Endodermal cell (in vitro differentiated cells): ENCODE measurements around the gene QTRT2. TPM values are rescaled to one million over a fixed set of nuclear protein-coding genes. Genes with fewer than 3 reads are reported as not detected.

Experiments
- DNase-seq: peaks from one replicate; pipeline ENCODE4 v3.0.0-alpha.2; 2017
- H3K27ac ChIP-seq: 2 replicates; pipeline ENCODE4 v1.5.1; 2013; ENCODE audit warnings: mild to moderate bottlenecking, low read depth, low read length, moderate library complexity
- H3K27me3 ChIP-seq: 2 replicates; pipeline ENCODE4 v1.6.1; 2013; ENCODE audit warnings: mild to moderate bottlenecking, low read length, moderate library complexity; ENCODE audit not compliant: insufficient read depth, control insufficient read depth, poor library complexity, severe bottlenecking
- H3K36me3 ChIP-seq: 2 replicates; pipeline ENCODE4 v1.7.0; 2013; ENCODE audit warnings: mild to moderate bottlenecking, low read length, moderate library complexity; ENCODE audit not compliant: control insufficient read depth, insufficient read depth
- H3K4me1 ChIP-seq: one replicate; pipeline ENCODE4 v1.7.0; 2013; ENCODE audit warnings: low read length; ENCODE audit not compliant: control insufficient read depth, insufficient read depth
- H3K4me3 ChIP-seq: 2 replicates; pipeline ENCODE4 v1.5.1; 2013; ENCODE audit warnings: mild to moderate bottlenecking, low read length, moderate library complexity
- H3K9ac ChIP-seq: 2 replicates; pipeline ENCODE4 v1.6.1; 2013; ENCODE audit warnings: mild to moderate bottlenecking, low read length, moderate library complexity; ENCODE audit not compliant: poor library complexity, severe bottlenecking; ENCODE audit errors: extremely low read depth
- H3K9me3 ChIP-seq: 2 replicates; pipeline ENCODE4 v1.6.1; 2013; ENCODE audit warnings: mild to moderate bottlenecking, low read length, moderate library complexity; ENCODE audit not compliant: control insufficient read depth
- H3K27ac Mint-ChIP-seq: 2 replicates; pipeline ENCODE4 v1.8.0; 2020; ENCODE audit warnings: mixed read lengths
- H3K27me3 Mint-ChIP-seq: 2 replicates; pipeline ENCODE4 v1.8.0; 2021; ENCODE audit warnings: mild to moderate bottlenecking, mixed read lengths; ENCODE audit not compliant: insufficient read depth
- H3K36me3 Mint-ChIP-seq: 2 replicates; pipeline ENCODE4 v1.8.0; 2020; ENCODE audit warnings: low read depth, mixed read lengths
- H3K4me1 Mint-ChIP-seq: 2 replicates; pipeline ENCODE4 v1.8.0; 2020; ENCODE audit warnings: mixed read lengths
- H3K4me3 Mint-ChIP-seq: 2 replicates; pipeline ENCODE4 v1.8.0; 2020; ENCODE audit warnings: mild to moderate bottlenecking, moderate library complexity, mixed read lengths
- H3K9me3 Mint-ChIP-seq: 2 replicates; pipeline ENCODE4 v1.8.0; 2020; ENCODE audit warnings: mild to moderate bottlenecking, mixed read lengths
- WGBS, 2 experiments: methylation state at CpG; one replicate each; pipeline versions ENCODE4 v1.1.5 to v1.1.7; 2013; ENCODE audit warnings: missing lambda C conversion rate in 2 of 2, mixed read lengths in 1 of 2; ENCODE audit not compliant: insufficient coverage in 1 of 2, insufficient read length in 1 of 2; 5-methylcytosine and 5-hydroxymethylcytosine counted together
- total RNA-seq, 2 donors: library from RNA; stranded (reverse); fragmentation: NEBNext Ultra II Directional in 1 of 2; extraction: Animal tissue kit (Norgen Biotek cat#: 25700) in 1 of 2; gene quantifications; 2 replicates in 1 of 2; 3 replicates in 1 of 2; pipeline ENCODE4 v1.2.1, GENCODE V29; 2021
- TF ChIP-seq, protein P1 (sequence below): fragments of 200-600 bp; sonication (generic); conservative IDR thresholded peaks from 2 replicates; pipeline ENCODE4 v1.5.0; 2021; ENCODE audit warnings: antibody characterized with exemption, mild to moderate bottlenecking

QTRT2 gene
- total RNA-seq, 2 donors from 2014 or later, result 33.0 to 37.7 TPM

DNA sequence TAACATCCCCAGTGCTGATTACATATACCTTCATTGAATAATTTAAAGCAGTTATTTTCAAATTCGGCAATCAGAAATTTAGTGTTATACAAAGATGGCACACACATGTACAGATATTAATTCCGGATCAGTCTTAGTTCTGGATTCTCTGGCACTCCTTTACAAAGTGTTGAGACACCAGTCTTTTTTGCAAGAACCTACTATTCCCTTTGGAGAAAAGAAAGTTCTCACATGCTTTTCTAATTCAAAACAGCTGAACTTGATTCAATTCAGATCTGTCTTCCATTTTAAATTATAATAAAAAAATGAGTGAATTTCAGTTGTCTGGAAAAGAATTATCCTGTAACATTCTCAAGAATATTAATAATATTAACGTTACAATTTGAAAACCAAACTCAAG, 20.6 kb upstream of the QTRT2 start:
- no peak for DNase-seq
- Mint-ChIP-seq H3K27me3 (no peaks in the 10 kb centered on the region), H3K4me3 (no peak overlapping the region), H3K27ac (no peak overlapping the region), H3K9me3 (no peaks in the 10 kb centered on the region), H3K4me1 (no peaks in the 10 kb centered on the region), H3K36me3 (peaks cover 3% of the 10 kb centered on the region)
- Histone ChIP-seq H3K9ac (no peak overlapping the region), H3K9me3 (no peaks in the 10 kb centered on the region), H3K27me3 (no peaks in the 10 kb centered on the region), H3K36me3 (no peaks in the 10 kb centered on the region), H3K4me3 (no peak overlapping the region), H3K4me1 (no peaks in the 10 kb centered on the region), H3K27ac (no peak overlapping the region)
- TF ChIP-seq, protein P1, sequence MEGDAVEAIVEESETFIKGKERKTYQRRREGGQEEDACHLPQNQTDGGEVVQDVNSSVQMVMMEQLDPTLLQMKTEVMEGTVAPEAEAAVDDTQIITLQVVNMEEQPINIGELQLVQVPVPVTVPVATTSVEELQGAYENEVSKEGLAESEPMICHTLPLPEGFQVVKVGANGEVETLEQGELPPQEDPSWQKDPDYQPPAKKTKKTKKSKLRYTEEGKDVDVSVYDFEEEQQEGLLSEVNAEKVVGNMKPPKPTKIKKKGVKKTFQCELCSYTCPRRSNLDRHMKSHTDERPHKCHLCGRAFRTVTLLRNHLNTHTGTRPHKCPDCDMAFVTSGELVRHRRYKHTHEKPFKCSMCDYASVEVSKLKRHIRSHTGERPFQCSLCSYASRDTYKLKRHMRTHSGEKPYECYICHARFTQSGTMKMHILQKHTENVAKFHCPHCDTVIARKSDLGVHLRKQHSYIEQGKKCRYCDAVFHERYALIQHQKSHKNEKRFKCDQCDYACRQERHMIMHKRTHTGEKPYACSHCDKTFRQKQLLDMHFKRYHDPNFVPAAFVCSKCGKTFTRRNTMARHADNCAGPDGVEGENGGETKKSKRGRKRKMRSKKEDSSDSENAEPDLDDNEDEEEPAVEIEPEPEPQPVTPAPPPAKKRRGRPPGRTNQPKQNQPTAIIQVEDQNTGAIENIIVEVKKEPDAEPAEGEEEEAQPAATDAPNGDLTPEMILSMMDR, result no peak
- WGBS, 2 experiments, result 90 to 96% methylated on average over 2 to 3 of the region's 3 CpGs

DNA sequence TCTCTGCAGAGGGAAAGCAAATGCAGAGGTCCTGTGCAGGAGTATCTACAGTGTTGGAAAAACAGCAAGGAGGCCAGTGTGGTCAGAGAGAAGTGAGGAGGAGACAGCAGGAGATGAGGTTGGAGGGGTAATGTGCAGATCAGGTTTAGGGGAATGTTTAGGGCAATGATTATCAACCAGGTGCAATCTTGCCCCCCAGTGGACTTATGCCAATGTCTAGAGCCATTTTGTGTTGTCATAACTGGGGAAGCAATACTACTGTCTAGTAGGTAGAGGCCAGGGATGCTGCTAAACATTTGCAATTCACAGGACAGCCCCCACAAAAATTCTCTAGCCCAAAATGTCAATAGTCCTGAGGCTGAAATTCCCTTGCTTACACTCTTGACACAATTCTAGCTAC, 13.3 kb upstream of the QTRT2 start:
- Histone ChIP-seq H3K27me3 (no peaks in the 10 kb centered on the region), H3K27ac (no peak overlapping the region), H3K4me3 (no peak overlapping the region), H3K4me1 (no peaks in the 10 kb centered on the region), H3K9ac (no peak overlapping the region), H3K9me3 (no peaks in the 10 kb centered on the region), H3K36me3 (no peaks in the 10 kb centered on the region)
- no peak overlapping the region for H3K4me3 Mint-ChIP-seq
- no peak overlapping the region for H3K27ac Mint-ChIP-seq
- H3K27me3 Mint-ChIP-seq, result no peaks in the 10 kb centered on the region
- no peaks in the 10 kb centered on the region for H3K9me3 Mint-ChIP-seq
- H3K4me1 Mint-ChIP-seq, result no peaks in the 10 kb centered on the region
- peaks cover 3% of the 10 kb centered on the region for H3K36me3 Mint-ChIP-seq
- TF ChIP-seq, protein P1, result no peak
- DNase-seq, result no peak

DNA sequence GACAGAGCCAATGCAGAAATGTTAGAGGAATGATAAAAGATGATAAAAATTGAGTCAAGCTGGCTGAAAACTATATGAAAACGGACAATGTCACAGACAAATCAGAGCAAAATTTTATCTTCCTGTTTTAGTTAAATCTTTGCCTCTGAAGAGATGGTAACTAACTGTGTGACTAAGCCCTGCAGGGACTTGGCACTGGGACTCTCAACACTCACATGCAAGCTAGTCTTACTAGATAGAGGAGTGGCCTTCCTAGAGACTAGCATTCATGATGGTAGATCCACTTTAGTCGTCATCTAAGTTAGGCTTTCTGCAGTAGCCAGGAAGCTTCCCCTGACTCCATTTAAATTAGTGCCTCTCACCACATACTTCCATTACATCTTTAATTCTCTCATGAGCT, 4.3 kb upstream of the QTRT2 start:
- no peak for DNase-seq

More for the DNA sequence above, 4.3 kb upstream of the QTRT2 start:
- Histone ChIP-seq H3K4me1 (no peaks in the 10 kb centered on the region), H3K27ac (no peak overlapping the region), H3K9ac (no peak overlapping the region), H3K36me3 (no peaks in the 10 kb centered on the region), H3K9me3 (no peaks in the 10 kb centered on the region), H3K27me3 (no peaks in the 10 kb centered on the region), H3K4me3 (no peak overlapping the region)
- Mint-ChIP-seq H3K4me1 (peaks cover 4% of the 10 kb centered on the region), H3K9me3 (no peaks in the 10 kb centered on the region), H3K27ac (no peak overlapping the region), H3K36me3 (no peaks in the 10 kb centered on the region), H3K27me3 (peaks cover 4% of the 10 kb centered on the region), H3K4me3 (no peak overlapping the region)
- 86 to 91% methylated on average over 2 of the region's 2 CpGs for WGBS, 2 experiments
- TF ChIP-seq, protein P1, result no peak
